Measurements from ENCODE around the gene LINGO4. TPM values are rescaled to one million over a fixed set of nuclear protein-coding genes. Genes with fewer than 3 reads are reported as not detected.

Gene LINGO4
- total and polyA plus RNA-seq, 2 of the 13 experiments (the other 11 are each of a cell fraction or from before 2014, with no cell fraction given) = 0.02 to 0.05 TPM

DNA sequence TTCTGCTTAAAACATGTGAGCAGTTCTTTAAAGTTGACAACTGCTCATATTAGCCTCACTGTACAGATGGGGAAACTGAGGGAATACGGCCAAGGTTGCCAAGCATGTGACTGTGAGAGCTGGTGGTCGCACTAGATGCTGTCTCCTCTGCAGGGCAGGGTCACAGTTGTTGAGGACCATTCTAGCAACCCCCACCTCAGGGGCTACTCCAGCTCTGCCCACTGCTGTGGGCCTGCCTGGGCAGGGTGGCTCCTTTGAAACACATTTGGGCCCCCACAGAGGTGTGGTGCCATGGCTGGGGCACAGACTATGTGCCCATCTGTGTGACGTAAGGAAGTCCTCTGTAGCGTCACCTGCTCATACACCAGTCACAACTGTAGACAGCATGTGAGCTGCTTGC lies 47.5 kb upstream of the LINGO4 start:
- TF ChIP-seq CREB1 (IDR thresholded peaks at IDR 0.05) (peak; percentile 30; the same call in 1 of the 2 replicates), CREB1 (CRISPR knock-in tag; IDR thresholded peaks at IDR 0.05) (no peak)
- TF ChIP-seq, protein P1, sequence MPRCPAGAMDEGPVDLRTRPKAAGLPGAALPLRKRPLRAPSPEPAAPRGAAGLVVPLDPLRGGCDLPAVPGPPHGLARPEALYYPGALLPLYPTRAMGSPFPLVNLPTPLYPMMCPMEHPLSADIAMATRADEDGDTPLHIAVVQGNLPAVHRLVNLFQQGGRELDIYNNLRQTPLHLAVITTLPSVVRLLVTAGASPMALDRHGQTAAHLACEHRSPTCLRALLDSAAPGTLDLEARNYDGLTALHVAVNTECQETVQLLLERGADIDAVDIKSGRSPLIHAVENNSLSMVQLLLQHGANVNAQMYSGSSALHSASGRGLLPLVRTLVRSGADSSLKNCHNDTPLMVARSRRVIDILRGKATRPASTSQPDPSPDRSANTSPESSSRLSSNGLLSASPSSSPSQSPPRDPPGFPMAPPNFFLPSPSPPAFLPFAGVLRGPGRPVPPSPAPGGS (CRISPR knock-in tag; IDR thresholded peaks at IDR 0.05) = no peak
- Histone ChIP-seq H3K4me2 (ENCODE audit: low read depth, low read length) (no peak overlapping the region), H4K20me1 (ENCODE audit: insufficient read depth, low read length) (no peaks in the 10 kb centered on the region), H3K27me3 (ENCODE audit: control insufficient read depth in 1 of 2, insufficient read depth in 2 of 2, low read length in 2 of 2) (peaks cover 6 to 46% of the 10 kb centered on the region in 2 experiments; a peak in 3 of 5 replicates), H3K4me3 (replicated peaks in 1 of 3; ENCODE audit: insufficient read depth in 1 of 3, low read depth in 2 of 3, low read length in 3 of 3) (no peak overlapping the region), H3K27ac (ENCODE audit: extremely low read length, insufficient read depth, low read length) (no peak overlapping the region), H2AFZ (ENCODE audit: low read length) (no peak overlapping the region), H3K4me1 (ENCODE audit: insufficient read depth, low read length) (no peaks in the 10 kb centered on the region), H3K36me3 (replicated peaks in 1 of 2; ENCODE audit: control insufficient read depth in 1 of 2, insufficient read depth in 2 of 2, low read length in 2 of 2) (no peaks in the 10 kb centered on the region), H3K79me2 (ENCODE audit: insufficient read depth, low read length) (no peaks in the 10 kb centered on the region), H3K9me3 (ENCODE audit: low read length) (no peaks in the 10 kb centered on the region), H3K9ac (ENCODE audit: insufficient read depth, low read depth, low read length) (no peak overlapping the region)
- ChIA-PET POLR2A (no interaction called here), CTCF (ENCODE audit: low intra/inter-chr PET ratio, low total read pairs) (no interaction called here)
- WGBS (ENCODE audit: low lambda C conversion rate) = 20% methylated on average over 2 of the region's 4 CpGs
- FAIRE-seq (no peak), ATAC-seq (no peak), DNase-seq (ENCODE audit: low spot score) (no peak)
- intact Hi-C loops (cut with micrococcal nuclease; ENCODE audit: unreplicated experiment) = no loop called here
- in situ Hi-C loops (cut with HindIII; ENCODE audit: extremely low pct_ligation_motif_present, low pct_unique_long_range_greater_than_20kb) = no loop called here
- BruUV-seq (replicated peaks) = no TSS peak

DNA sequence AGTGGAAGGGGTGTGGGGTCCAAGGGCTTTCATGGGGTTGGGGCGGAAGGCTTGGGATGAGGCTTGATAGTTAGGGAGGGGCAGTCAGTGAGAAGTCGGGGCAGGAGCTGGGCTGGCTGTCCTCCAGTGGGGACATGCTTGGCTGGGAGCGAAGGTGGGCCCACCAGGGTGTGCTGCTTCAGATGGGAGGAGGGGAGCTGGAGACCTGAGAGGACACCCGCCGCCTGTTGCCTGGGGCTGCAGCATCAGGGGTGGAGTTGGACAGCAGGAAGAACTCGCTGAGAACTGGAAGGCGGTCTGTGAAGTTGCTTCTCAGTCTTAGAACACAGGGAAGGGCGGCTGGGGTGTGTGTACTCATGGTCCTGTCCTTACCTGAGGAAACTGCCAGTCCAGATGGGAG lies 46.7 kb upstream of the LINGO4 start:
- no peaks in the 10 kb centered on the region for H3K79me2 ChIP-seq (ENCODE audit: insufficient read depth, low read length)
- no peak for FAIRE-seq
- ChIA-PET CTCF (ENCODE audit: low intra/inter-chr PET ratio, low total read pairs) (no interaction called here), POLR2A (no interaction called here)
- no peak overlapping the region for H3K9ac ChIP-seq (ENCODE audit: insufficient read depth, low read depth, low read length)
- intact Hi-C loops (cut with micrococcal nuclease; ENCODE audit: unreplicated experiment) (no loop called here), in situ Hi-C loops (cut with HindIII; ENCODE audit: extremely low pct_ligation_motif_present, low pct_unique_long_range_greater_than_20kb) (no loop called here)
- H3K4me2 ChIP-seq (ENCODE audit: low read depth, low read length) = no peak overlapping the region
- H2AFZ ChIP-seq (ENCODE audit: low read length) = no peak overlapping the region
- no peaks in the 10 kb centered on the region for H3K36me3 ChIP-seq (replicated peaks in 1 of 2; ENCODE audit: control insufficient read depth in 1 of 2, insufficient read depth in 2 of 2, low read length in 2 of 2)
- 22% methylated on average over 4 of the region's 8 CpGs for WGBS (ENCODE audit: low lambda C conversion rate)
- H4K20me1 ChIP-seq (ENCODE audit: insufficient read depth, low read length) = no peaks in the 10 kb centered on the region
- peaks cover 6 to 50% of the 10 kb centered on the region in 2 experiments; a peak in 3 of 5 replicates for H3K27me3 ChIP-seq (ENCODE audit: control insufficient read depth in 1 of 2, insufficient read depth in 2 of 2, low read length in 2 of 2)
- no peak for DNase-seq (ENCODE audit: low spot score)
- H3K4me1 ChIP-seq (ENCODE audit: insufficient read depth, low read length) = no peaks in the 10 kb centered on the region
- H3K27ac ChIP-seq (ENCODE audit: extremely low read length, insufficient read depth, low read length) = no peak overlapping the region
- no peak for ATAC-seq
- H3K9me3 ChIP-seq (ENCODE audit: low read length) = no peaks in the 10 kb centered on the region
- no TSS peak for BruUV-seq (replicated peaks)
- no peak overlapping the region for H3K4me3 ChIP-seq (replicated peaks in 1 of 3; ENCODE audit: insufficient read depth in 1 of 3, low read depth in 2 of 3, low read length in 3 of 3)
- TF ChIP-seq, protein P2, sequence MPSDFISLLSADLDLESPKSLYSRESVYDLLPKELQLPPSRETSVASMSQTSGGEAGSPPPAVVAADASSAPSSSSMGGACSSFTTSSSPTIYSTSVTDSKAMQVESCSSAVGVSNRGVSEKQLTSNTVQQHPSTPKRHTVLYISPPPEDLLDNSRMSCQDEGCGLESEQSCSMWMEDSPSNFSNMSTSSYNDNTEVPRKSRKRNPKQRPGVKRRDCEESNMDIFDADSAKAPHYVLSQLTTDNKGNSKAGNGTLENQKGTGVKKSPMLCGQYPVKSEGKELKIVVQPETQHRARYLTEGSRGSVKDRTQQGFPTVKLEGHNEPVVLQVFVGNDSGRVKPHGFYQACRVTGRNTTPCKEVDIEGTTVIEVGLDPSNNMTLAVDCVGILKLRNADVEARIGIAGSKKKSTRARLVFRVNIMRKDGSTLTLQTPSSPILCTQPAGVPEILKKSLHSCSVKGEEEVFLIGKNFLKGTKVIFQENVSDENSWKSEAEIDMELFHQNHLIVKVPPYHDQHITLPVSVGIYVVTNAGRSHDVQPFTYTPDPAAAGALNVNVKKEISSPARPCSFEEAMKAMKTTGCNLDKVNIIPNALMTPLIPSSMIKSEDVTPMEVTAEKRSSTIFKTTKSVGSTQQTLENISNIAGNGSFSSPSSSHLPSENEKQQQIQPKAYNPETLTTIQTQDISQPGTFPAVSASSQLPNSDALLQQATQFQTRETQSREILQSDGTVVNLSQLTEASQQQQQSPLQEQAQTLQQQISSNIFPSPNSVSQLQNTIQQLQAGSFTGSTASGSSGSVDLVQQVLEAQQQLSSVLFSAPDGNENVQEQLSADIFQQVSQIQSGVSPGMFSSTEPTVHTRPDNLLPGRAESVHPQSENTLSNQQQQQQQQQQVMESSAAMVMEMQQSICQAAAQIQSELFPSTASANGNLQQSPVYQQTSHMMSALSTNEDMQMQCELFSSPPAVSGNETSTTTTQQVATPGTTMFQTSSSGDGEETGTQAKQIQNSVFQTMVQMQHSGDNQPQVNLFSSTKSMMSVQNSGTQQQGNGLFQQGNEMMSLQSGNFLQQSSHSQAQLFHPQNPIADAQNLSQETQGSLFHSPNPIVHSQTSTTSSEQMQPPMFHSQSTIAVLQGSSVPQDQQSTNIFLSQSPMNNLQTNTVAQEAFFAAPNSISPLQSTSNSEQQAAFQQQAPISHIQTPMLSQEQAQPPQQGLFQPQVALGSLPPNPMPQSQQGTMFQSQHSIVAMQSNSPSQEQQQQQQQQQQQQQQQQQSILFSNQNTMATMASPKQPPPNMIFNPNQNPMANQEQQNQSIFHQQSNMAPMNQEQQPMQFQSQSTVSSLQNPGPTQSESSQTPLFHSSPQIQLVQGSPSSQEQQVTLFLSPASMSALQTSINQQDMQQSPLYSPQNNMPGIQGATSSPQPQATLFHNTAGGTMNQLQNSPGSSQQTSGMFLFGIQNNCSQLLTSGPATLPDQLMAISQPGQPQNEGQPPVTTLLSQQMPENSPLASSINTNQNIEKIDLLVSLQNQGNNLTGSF (CRISPR knock-in tag; IDR thresholded peaks at IDR 0.05) = no peak
- TF ChIP-seq DNMT1 (CRISPR knock-in tag; IDR thresholded peaks at IDR 0.05) = no peak
- no peak for TF ChIP-seq ZNF780A (CRISPR knock-in tag; IDR thresholded peaks at IDR 0.05)
- no peak for TF ChIP-seq YEATS4 (CRISPR knock-in tag; IDR thresholded peaks at IDR 0.05; ENCODE audit: borderline replicate concordance)
- TF ChIP-seq, protein P3, sequence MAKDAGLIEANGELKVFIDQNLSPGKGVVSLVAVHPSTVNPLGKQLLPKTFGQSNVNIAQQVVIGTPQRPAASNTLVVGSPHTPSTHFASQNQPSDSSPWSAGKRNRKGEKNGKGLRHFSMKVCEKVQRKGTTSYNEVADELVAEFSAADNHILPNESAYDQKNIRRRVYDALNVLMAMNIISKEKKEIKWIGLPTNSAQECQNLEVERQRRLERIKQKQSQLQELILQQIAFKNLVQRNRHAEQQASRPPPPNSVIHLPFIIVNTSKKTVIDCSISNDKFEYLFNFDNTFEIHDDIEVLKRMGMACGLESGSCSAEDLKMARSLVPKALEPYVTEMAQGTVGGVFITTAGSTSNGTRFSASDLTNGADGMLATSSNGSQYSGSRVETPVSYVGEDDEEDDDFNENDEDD (CRISPR knock-in tag; IDR thresholded peaks at IDR 0.05; ENCODE audit: borderline replicate concordance) = no peak
- TF ChIP-seq ELF3 (CRISPR knock-in tag; IDR thresholded peaks at IDR 0.05) = no peak
- TF ChIP-seq ZNF564 (CRISPR knock-in tag; IDR thresholded peaks at IDR 0.05) = no peak
- no peak for TF ChIP-seq ZBTB8A (CRISPR knock-in tag; IDR thresholded peaks at IDR 0.05; ENCODE audit: borderline replicate concordance, low read depth)

All from HepG2 (cell line).